Heart left ventricle (tissue), 16 donors: ENCODE measurements around the gene TRIP13. TPM values are rescaled to one million over a fixed set of nuclear protein-coding genes. Genes with fewer than 3 reads are reported as not detected.
A peak's percentile ranks its signal among the peaks of the same experiment; 100 is the strongest.

Source experiments
- ATAC-seq, 4 donors: fragments of 200-7000 bp; cut with Tn5 transposase; one replicate each; pipeline ENCODE4 v1.9.1; 2020 to 2022; ENCODE audit warnings: moderate library complexity in 4 of 4, mild to moderate bottlenecking in 3 of 4, moderate number of reproducible peaks in 1 of 4
- DNase-seq, 5 donors: peaks; one replicate each; pipeline ENCODE4 v3.0.0-alpha.2; 2020
- H3K27ac ChIP-seq, 12 donors: fragments of 200-600 bp; sonication (generic) in 4 of 12; one replicate each; pipeline versions ENCODE4 v1.5.0 to v1.8.0; 2016 to 2022; ENCODE audit warnings: mild to moderate bottlenecking in 2 of 12
- H3K27me3 ChIP-seq, 9 donors: fragments of 200-600 bp; sonication (generic) in 2 of 9; one replicate each; pipeline versions ENCODE4 v1.5.1 to v1.8.0; 2016 to 2022; ENCODE audit warnings: mild to moderate bottlenecking in 3 of 9
- H3K36me3 ChIP-seq, 9 donors: fragments of 200-600 bp; sonication (generic) in 2 of 9; one replicate each; pipeline versions ENCODE4 v1.5.0 to v1.8.0; 2018 to 2022; ENCODE audit warnings: mild to moderate bottlenecking in 2 of 9
- H3K4me1 ChIP-seq, 12 donors: fragments of 200-600 bp; sonication (generic) in 4 of 12; one replicate each; pipeline versions ENCODE4 v1.5.0 to v1.8.0; 2016 to 2022; ENCODE audit warnings: mild to moderate bottlenecking in 3 of 12
- H3K4me3 ChIP-seq, 12 donors: fragments of 200-600 bp; sonication (generic) in 4 of 12; one replicate each; pipeline versions ENCODE4 v1.5.0 to v1.8.0; 2017 to 2022; ENCODE audit warnings: mild to moderate bottlenecking in 9 of 12, moderate library complexity in 4 of 12
- H3K9me3 ChIP-seq, 12 donors: fragments of 200-600 bp; sonication (generic) in 4 of 12; one replicate each; pipeline versions ENCODE4 v1.5.0 to v1.8.0; 2016 to 2022; ENCODE audit warnings: mild to moderate bottlenecking in 1 of 12
- POLR2A ChIP-seq, 2 donors: fragments of 450-650 bp; IDR thresholded peaks; one replicate each; pipeline ENCODE4 v1.6.1; 2017; ENCODE audit warnings: antibody characterized with exemption in 2 of 2, mild to moderate bottlenecking in 2 of 2, moderate library complexity in 2 of 2
- WGBS, 4 donors: extraction: QIAGEN DNeasy Blood & Tissue Kit in 2 of 4; methylation state at CpG; one replicate each; pipeline versions ENCODE4 v1.1.5 to v1.1.7; 2013 to 2018; 5-methylcytosine and 5-hydroxymethylcytosine counted together
- intact Hi-C, 10 donors: fragments of 100-400 bp; cut with DNase I; formaldehyde crosslinking; loops; one replicate each; pipeline versions ENCODE4 v1.11.1 to v1.14.2; 2022
- polyA plus RNA-seq, 2 donors: library from polyadenylated mRNA; stranded (reverse); fragments of 200-250 nt; gene quantifications; one replicate each; pipeline ENCODE4 v1.2.3, GENCODE V29; 2013
- total RNA-seq, 9 donors: library from RNA; depleted of rRNA in 2 of 9; stranded (reverse); fragments of >200 nt in 2 of 9; fragmentation: NEBNext Ultra II Directional in 3 of 9; extraction: Animal tissue kit (Norgen Biotek cat#: 25700) in 3 of 9; gene quantifications; one replicate each; pipeline versions ENCODE4 v1.1.0 to v1.2.4, GENCODE V29; 2016 to 2023
- TF ChIP-seq, protein P1 (sequence below), 12 donors: fragments of 200-600 bp; sonication (generic) in 4 of 12; IDR thresholded peaks; one replicate each; pipeline versions ENCODE4 v1.5.0 to v1.8.0; 2018 to 2022; ENCODE audit warnings: antibody characterized with exemption in 12 of 12, mild to moderate bottlenecking in 5 of 12
- donor health status: ischemic (EF 13 %, LVEDD 7.1; RV severe dilation, severe dysfunction).
- donor health status: healthy with polysubstance abuse.
- donor health status: DM: no; HTN: yes; CAD: no.
- donor health status: DM: no; HTN: no; CAD: no.
- donor health status: ischemic (EF 25% LVEDD 6.9; RV normal size, moderate dysfunction).
- donor health status: ischemic (EF 25% LVEDD 5.7; RV mildly dilated, moderate dysfunction).
- donor health status: healthy.
- donor health status: DM: yes; HTN: yes; CAD: no.
- donor health status: ischemic (EF 35%, LVEDD 5.7; RV mildly dilated, moderate dysfunction).
- donor health status: nonischemic (EF 11% LVEDD 7.7; RV severe dilation, severe dysfunction).
- donor health status: DM: yes; HTN: yes; CAD: no.
- donor health status: PGD.
- donor health status: ischemic (EF 29% LVEDD 5.4; RV normal size, mild dysfunction).
- donor health status: nonischemic (EF 23%, LVEDD 6.1; RV moderate dilation, normal function).

Gene TRIP13
- total and polyA plus RNA-seq, 11 donors = 0.19 to 4.2 (median 0.49) TPM

DNA sequence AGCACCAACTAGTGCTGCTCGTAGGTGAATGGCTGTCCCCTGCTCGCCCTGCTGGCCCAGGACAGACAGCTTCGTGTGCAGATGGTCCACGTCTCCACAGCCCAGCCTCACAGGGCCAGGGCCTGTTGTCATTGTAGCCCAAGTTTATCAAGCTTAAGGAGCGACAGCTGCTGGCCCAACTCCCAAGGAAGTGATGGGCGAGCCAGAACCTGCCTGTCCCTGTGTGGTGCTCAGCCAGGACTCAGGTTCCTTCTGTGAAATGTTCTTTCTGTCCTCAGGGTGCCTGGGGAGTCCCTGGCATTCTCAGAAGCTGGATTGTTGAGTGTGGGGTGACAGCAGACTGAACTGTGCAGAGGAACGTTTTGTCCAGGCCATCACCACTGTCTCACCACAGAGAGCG lies 16.4 kb downstream of the TRIP13 start:
- Histone ChIP-seq H3K9me3 (no peaks in the 10 kb centered on the region), H3K4me1 (no peaks in the 10 kb centered on the region), H3K27ac (no peak overlapping the region), H3K36me3 (peaks cover 0 to 17% (median 0%) of the 10 kb centered on the region in 9 donors), H3K27me3 (no peaks in the 10 kb centered on the region), H3K4me3 (no peak overlapping the region)
- DNase-seq = no peak
- no peak for ATAC-seq
- WGBS, 4 donors = 93 to 97% (median 95%) methylated on average over 6 to 8 of the region's 8 CpGs
- TF ChIP-seq, protein P1, sequence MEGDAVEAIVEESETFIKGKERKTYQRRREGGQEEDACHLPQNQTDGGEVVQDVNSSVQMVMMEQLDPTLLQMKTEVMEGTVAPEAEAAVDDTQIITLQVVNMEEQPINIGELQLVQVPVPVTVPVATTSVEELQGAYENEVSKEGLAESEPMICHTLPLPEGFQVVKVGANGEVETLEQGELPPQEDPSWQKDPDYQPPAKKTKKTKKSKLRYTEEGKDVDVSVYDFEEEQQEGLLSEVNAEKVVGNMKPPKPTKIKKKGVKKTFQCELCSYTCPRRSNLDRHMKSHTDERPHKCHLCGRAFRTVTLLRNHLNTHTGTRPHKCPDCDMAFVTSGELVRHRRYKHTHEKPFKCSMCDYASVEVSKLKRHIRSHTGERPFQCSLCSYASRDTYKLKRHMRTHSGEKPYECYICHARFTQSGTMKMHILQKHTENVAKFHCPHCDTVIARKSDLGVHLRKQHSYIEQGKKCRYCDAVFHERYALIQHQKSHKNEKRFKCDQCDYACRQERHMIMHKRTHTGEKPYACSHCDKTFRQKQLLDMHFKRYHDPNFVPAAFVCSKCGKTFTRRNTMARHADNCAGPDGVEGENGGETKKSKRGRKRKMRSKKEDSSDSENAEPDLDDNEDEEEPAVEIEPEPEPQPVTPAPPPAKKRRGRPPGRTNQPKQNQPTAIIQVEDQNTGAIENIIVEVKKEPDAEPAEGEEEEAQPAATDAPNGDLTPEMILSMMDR (IDR thresholded peaks at IDR 0.05) = no peak
- no peak for TF ChIP-seq POLR2A (IDR thresholded peaks at IDR 0.05)
- intact Hi-C loops = loop anchor here in 5 of 10 donors (10.0 kb wide), 2 partner anchors 434 to 464 kb away; partner anchors contain the start of gene EXOC3 (in 5 of the 5)

DNA sequence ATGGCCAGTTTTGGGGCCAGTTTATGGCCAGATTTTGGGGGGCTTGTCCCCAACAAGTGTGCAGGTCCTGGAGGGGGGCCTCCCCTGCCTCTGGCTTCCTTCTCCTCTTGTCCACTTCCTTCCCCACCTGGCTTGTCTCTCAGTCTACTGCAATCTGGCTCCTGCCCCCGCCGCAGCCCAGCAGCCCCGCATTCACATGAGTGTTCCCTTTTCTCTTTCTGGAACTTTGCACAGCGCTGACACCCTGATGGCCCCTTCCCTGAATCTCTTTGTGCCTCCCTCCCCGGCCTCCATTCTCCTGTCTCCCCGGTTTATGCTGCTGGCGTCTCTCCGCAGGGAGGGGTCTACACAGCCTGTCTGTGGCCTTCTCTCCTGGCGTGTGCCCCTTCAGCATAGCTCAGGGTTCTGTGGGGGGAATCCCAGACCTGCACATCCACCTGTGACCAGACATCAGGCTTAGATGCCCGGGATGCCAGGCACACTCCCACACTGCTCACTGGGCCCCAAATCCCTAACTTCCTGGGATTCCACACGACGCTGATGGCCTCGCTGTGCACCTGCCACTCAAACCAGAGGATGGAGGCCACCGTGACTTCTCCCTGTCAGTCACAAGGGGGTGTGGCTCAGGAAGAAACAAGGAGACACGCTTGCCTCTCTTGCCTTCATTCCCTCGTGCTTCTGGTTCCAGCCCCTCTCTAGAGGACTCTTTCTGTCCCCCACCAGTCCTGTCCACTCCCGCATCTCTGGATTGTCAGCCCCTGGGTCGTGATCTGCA lies 17.5 kb downstream of the TRIP13 start:
- 95 to 98% (median 97%) methylated on average over 18 of the region's 18 CpGs for WGBS, 4 donors
- no peaks in the 10 kb centered on the region for H3K9me3 ChIP-seq
- intact Hi-C loops = loop anchor here in 5 of 10 donors (10.0 kb wide), 2 partner anchors 435 to 465 kb away; partner anchors contain the start of gene EXOC3 (in 5 of the 5)
- no peaks in the 10 kb centered on the region for H3K27me3 ChIP-seq
- DNase-seq (no peak), ATAC-seq (no peak)
- TF ChIP-seq, protein P1 (IDR thresholded peaks at IDR 0.05) = no peak
- no peak for TF ChIP-seq POLR2A (IDR thresholded peaks at IDR 0.05)
- H3K27ac ChIP-seq = no peak overlapping the region
- no peak overlapping the region for H3K4me3 ChIP-seq
- H3K4me1 ChIP-seq = no peaks in the 10 kb centered on the region
- H3K36me3 ChIP-seq = peaks cover 0 to 17% (median 0%) of the 10 kb centered on the region in 9 donors

DNA sequence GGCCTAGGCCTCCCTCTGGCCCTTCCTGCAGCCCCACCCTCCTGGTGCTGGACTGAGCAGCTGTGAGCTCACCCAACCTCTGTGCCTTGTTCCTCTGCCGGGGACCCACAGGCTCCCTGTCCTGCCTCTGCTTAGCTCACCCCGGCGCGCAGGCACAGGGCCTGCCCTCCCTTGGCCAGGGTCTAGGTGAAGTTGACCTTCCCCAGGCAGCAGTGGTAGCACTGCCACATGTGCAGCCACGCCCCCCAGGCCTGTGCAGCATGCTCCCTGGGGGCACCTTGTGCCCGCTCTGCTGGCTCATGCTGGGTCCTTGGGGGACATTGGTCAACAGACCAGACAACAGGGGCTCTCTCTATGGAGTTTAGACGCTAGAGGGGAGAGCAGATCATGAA lies 18.1 kb downstream of the TRIP13 start:
- no peaks in the 10 kb centered on the region for H3K9me3 ChIP-seq
- H3K36me3 ChIP-seq = peaks cover 0 to 13% (median 0%) of the 10 kb centered on the region in 9 donors
- no peak overlapping the region for H3K27ac ChIP-seq
- intact Hi-C loops = no loop called here
- DNase-seq = no peak
- H3K4me3 ChIP-seq = no peak overlapping the region
- 97 to 100% (median 99%) methylated on average over 6 to 7 of the region's 7 CpGs for WGBS, 4 donors
- H3K27me3 ChIP-seq = no peaks in the 10 kb centered on the region
- TF ChIP-seq, protein P1 (IDR thresholded peaks at IDR 0.05) = no peak
- no peak for TF ChIP-seq POLR2A (IDR thresholded peaks at IDR 0.05)
- peak in 1 of 4 donors; percentile 19 for ATAC-seq
- H3K4me1 ChIP-seq = no peaks in the 10 kb centered on the region

DNA sequence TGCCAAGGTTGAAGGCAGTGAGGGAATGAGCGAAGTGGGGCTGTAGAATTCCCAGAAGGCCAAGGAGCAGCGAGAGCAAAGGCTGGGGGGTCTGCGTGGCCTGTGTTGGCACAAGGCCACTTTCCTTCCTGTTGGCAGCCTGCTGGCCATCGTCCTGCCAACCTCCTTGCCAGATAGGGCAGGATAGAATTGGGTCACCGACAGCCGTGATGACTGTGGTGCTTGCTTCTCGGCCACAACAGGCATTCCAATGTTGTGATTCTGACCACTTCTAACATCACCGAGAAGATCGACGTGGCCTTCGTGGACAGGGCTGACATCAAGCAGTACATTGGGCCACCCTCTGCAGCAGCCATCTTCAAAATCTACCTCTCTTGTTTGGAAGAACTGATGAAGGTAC lies 18.9 kb downstream of the TRIP13 start:
- ATAC-seq (no peak), DNase-seq (no peak)
- Histone ChIP-seq H3K4me3 (no peak overlapping the region), H3K9me3 (no peaks in the 10 kb centered on the region), H3K36me3 (peaks cover 0 to 8% (median 0%) of the 10 kb centered on the region in 9 donors), H3K4me1 (no peaks in the 10 kb centered on the region), H3K27me3 (no peaks in the 10 kb centered on the region), H3K27ac (no peak overlapping the region)
- no peak for TF ChIP-seq POLR2A (IDR thresholded peaks at IDR 0.05)
- TF ChIP-seq, protein P1 (IDR thresholded peaks at IDR 0.05) = no peak
- intact Hi-C loops = no loop called here
- 76 to 84% (median 78%) methylated on average over 11 of the region's 11 CpGs for WGBS, 4 donors
